Heart left ventricle (tissue), 16 donors: ENCODE results near the gene TOGARAM2. TPM values are rescaled to one million over a fixed set of nuclear protein-coding genes. Genes with fewer than 3 reads are reported as not detected.

Source experiments
- ATAC-seq, 4 donors: fragments of 200-7000 bp; cut with Tn5 transposase; one replicate each; pipeline ENCODE4 v1.9.1; 2020 to 2022; ENCODE audit warnings: moderate library complexity in 4 of 4, mild to moderate bottlenecking in 3 of 4, moderate number of reproducible peaks in 1 of 4
- DNase-seq, 5 donors: peaks; one replicate each; pipeline ENCODE4 v3.0.0-alpha.2; 2020
- H3K27ac ChIP-seq, 12 donors: fragments of 200-600 bp; sonication (generic) in 4 of 12; one replicate each; pipeline versions ENCODE4 v1.5.0 to v1.8.0; 2016 to 2022; ENCODE audit warnings: mild to moderate bottlenecking in 2 of 12
- H3K27me3 ChIP-seq, 9 donors: fragments of 200-600 bp; sonication (generic) in 2 of 9; one replicate each; pipeline versions ENCODE4 v1.5.1 to v1.8.0; 2016 to 2022; ENCODE audit warnings: mild to moderate bottlenecking in 3 of 9
- H3K36me3 ChIP-seq, 9 donors: fragments of 200-600 bp; sonication (generic) in 2 of 9; one replicate each; pipeline versions ENCODE4 v1.5.0 to v1.8.0; 2018 to 2022; ENCODE audit warnings: mild to moderate bottlenecking in 2 of 9
- H3K4me1 ChIP-seq, 12 donors: fragments of 200-600 bp; sonication (generic) in 4 of 12; one replicate each; pipeline versions ENCODE4 v1.5.0 to v1.8.0; 2016 to 2022; ENCODE audit warnings: mild to moderate bottlenecking in 3 of 12
- H3K4me3 ChIP-seq, 12 donors: fragments of 200-600 bp; sonication (generic) in 4 of 12; one replicate each; pipeline versions ENCODE4 v1.5.0 to v1.8.0; 2017 to 2022; ENCODE audit warnings: mild to moderate bottlenecking in 9 of 12, moderate library complexity in 4 of 12
- H3K9me3 ChIP-seq, 12 donors: fragments of 200-600 bp; sonication (generic) in 4 of 12; one replicate each; pipeline versions ENCODE4 v1.5.0 to v1.8.0; 2016 to 2022; ENCODE audit warnings: mild to moderate bottlenecking in 1 of 12
- POLR2A ChIP-seq, 2 donors: fragments of 450-650 bp; IDR thresholded peaks; one replicate each; pipeline ENCODE4 v1.6.1; 2017; ENCODE audit warnings: antibody characterized with exemption in 2 of 2, mild to moderate bottlenecking in 2 of 2, moderate library complexity in 2 of 2
- WGBS, 4 donors: extraction: QIAGEN DNeasy Blood & Tissue Kit in 2 of 4; methylation state at CpG; one replicate each; pipeline versions ENCODE4 v1.1.5 to v1.1.7; 2013 to 2018; 5-methylcytosine and 5-hydroxymethylcytosine counted together
- intact Hi-C, 10 donors: fragments of 100-400 bp; cut with DNase I; formaldehyde crosslinking; loops; one replicate each; pipeline versions ENCODE4 v1.11.1 to v1.14.2; 2022
- polyA plus RNA-seq, 2 donors: library from polyadenylated mRNA; stranded (reverse); fragments of 200-250 nt; gene quantifications; one replicate each; pipeline ENCODE4 v1.2.3, GENCODE V29; 2013
- total RNA-seq, 9 donors: library from RNA; depleted of rRNA in 2 of 9; stranded (reverse); fragments of >200 nt in 2 of 9; fragmentation: NEBNext Ultra II Directional in 3 of 9; extraction: Animal tissue kit (Norgen Biotek cat#: 25700) in 3 of 9; gene quantifications; one replicate each; pipeline versions ENCODE4 v1.1.0 to v1.2.4, GENCODE V29; 2016 to 2023
- TF ChIP-seq, protein P1 (sequence below), 12 donors: fragments of 200-600 bp; sonication (generic) in 4 of 12; IDR thresholded peaks; one replicate each; pipeline versions ENCODE4 v1.5.0 to v1.8.0; 2018 to 2022; ENCODE audit warnings: antibody characterized with exemption in 12 of 12, mild to moderate bottlenecking in 5 of 12
- donor health status: ischemic (EF 13 %, LVEDD 7.1; RV severe dilation, severe dysfunction).
- donor health status: healthy with polysubstance abuse.
- donor health status: DM: no; HTN: yes; CAD: no.
- donor health status: DM: no; HTN: no; CAD: no.
- donor health status: ischemic (EF 25% LVEDD 6.9; RV normal size, moderate dysfunction).
- donor health status: ischemic (EF 25% LVEDD 5.7; RV mildly dilated, moderate dysfunction).
- donor health status: healthy.
- donor health status: DM: yes; HTN: yes; CAD: no.
- donor health status: ischemic (EF 35%, LVEDD 5.7; RV mildly dilated, moderate dysfunction).
- donor health status: nonischemic (EF 11% LVEDD 7.7; RV severe dilation, severe dysfunction).
- donor health status: DM: yes; HTN: yes; CAD: no.
- donor health status: PGD.
- donor health status: ischemic (EF 29% LVEDD 5.4; RV normal size, mild dysfunction).
- donor health status: nonischemic (EF 23%, LVEDD 6.1; RV moderate dilation, normal function).

TOGARAM2 gene
- total and polyA plus RNA-seq, 11 donors: 0.24 to 23.9 (median 6.2) TPM

DNA sequence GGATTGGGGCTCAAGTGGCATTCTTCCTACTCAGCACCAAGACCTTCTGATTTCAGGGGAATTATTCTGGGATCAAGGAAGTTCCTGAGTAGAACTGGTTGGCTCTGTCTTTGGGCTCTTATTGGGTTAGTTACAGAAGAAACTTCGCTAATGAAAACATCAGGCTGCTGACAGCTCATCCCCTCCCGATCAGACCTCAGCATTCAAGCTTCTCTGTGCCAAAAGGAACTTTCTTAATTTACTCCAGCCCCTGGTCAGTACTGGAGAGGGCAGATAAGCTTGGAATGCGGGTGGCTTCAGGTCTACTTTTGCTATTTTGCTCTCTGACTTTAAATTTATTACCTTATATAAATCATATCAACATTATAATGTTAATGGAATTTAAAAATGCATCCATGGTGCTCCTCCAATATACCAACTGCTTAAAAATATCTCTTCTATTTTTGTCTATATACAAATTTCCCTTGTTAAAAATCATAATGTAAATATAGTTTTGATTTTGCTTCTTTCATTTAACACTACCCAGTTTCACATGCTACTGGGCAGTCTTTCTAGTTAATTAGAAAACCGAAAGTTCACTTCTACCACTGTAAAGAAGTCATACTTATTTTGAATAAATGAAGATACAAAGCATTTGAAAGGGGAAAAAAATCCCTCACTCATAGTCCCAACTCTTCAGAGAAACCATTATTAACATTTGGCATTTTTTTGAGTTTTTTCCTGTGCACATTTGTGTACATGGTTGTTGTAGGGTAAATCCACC lies 58.8 kb downstream of the TOGARAM2 start:
- Histone ChIP-seq H3K27ac (peak overlapping the region in 2 of 12 donors; percentile 33 to 34), H3K9me3 (no peaks in the 10 kb centered on the region), H3K4me3 (no peak overlapping the region), H3K27me3 (no peaks in the 10 kb centered on the region), H3K36me3 (no peaks in the 10 kb centered on the region), H3K4me1 (peaks cover 0 to 34% (median 11%) of the 10 kb centered on the region in 12 donors)
- no peak for TF ChIP-seq POLR2A (IDR thresholded peaks at IDR 0.05)
- TF ChIP-seq, protein P1, sequence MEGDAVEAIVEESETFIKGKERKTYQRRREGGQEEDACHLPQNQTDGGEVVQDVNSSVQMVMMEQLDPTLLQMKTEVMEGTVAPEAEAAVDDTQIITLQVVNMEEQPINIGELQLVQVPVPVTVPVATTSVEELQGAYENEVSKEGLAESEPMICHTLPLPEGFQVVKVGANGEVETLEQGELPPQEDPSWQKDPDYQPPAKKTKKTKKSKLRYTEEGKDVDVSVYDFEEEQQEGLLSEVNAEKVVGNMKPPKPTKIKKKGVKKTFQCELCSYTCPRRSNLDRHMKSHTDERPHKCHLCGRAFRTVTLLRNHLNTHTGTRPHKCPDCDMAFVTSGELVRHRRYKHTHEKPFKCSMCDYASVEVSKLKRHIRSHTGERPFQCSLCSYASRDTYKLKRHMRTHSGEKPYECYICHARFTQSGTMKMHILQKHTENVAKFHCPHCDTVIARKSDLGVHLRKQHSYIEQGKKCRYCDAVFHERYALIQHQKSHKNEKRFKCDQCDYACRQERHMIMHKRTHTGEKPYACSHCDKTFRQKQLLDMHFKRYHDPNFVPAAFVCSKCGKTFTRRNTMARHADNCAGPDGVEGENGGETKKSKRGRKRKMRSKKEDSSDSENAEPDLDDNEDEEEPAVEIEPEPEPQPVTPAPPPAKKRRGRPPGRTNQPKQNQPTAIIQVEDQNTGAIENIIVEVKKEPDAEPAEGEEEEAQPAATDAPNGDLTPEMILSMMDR (IDR thresholded peaks at IDR 0.05): no peak
- no peak for ATAC-seq
- no peak for DNase-seq
- 39 to 43% (median 42%) methylated on average over 4 of the region's 4 CpGs for WGBS, 4 donors
- intact Hi-C loops: no loop called here

DNA sequence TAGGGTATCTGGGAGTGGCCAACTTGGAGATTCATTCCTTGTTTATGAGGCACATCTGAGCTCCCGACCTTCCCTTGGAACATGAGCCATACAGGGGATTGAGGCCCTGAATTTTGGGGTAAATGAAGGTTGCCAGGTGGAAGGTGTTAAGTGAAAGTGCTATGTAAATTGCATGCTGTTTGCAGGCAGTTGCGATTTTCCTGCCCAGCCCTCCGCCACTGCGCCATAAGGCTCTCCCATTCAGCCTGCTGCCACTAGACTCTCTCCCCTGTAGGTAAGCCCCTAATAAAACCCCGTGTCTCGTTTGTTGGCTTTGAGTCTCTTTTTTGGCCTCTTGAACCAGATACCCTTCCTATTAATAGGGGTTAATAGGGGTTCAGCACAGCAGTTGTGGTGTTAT lies 59.5 kb downstream of the TOGARAM2 start:
- no peak for DNase-seq
- no peak overlapping the region for H3K4me3 ChIP-seq
- intact Hi-C loops: no loop called here
- no peaks in the 10 kb centered on the region for H3K9me3 ChIP-seq
- TF ChIP-seq, protein P1 (IDR thresholded peaks at IDR 0.05): no peak
- no peak for TF ChIP-seq POLR2A (IDR thresholded peaks at IDR 0.05)
- H3K4me1 ChIP-seq: peaks cover 0 to 34% (median 11%) of the 10 kb centered on the region in 12 donors
- peaks cover 0 to 2% (median 0%) of the 10 kb centered on the region in 9 donors for H3K36me3 ChIP-seq
- WGBS, 4 donors: 80 to 92% (median 86%) methylated on average over 6 of the region's 6 CpGs
- ATAC-seq: no peak
- no peaks in the 10 kb centered on the region for H3K27me3 ChIP-seq
- H3K27ac ChIP-seq: no peak overlapping the region

DNA sequence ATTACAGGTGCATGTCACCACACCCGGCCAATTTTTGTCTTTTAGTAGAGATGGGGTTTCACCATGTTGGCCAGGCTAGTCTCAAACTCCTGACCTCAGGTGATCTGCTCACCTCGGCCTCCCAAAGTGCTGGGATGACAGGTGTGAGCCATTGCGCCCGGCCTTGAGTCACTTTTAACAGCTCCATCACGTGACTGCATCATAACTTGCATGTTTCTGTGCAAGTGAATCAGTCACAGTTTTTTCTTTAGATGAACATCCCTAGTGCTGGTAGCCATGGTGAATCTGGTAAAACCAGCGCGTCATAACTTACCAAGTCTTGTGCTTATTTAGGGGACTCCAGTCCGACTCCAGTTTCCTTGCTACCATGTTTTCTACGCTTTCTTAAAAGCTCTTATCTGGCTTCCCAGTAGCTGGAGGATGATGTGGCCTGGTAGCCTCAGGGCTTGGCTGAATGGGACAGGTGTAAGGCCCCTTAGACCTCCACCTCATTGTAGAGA lies 60.1 kb downstream of the TOGARAM2 start:
- ATAC-seq (no peak), DNase-seq (no peak)
- no peak for TF ChIP-seq POLR2A (IDR thresholded peaks at IDR 0.05)
- TF ChIP-seq, protein P1 (IDR thresholded peaks at IDR 0.05): no peak
- Histone ChIP-seq H3K4me3 (no peak overlapping the region), H3K36me3 (peaks cover 0 to 3% (median 0%) of the 10 kb centered on the region in 9 donors), H3K27ac (no peak overlapping the region), H3K4me1 (peaks cover 0 to 34% (median 11%) of the 10 kb centered on the region in 12 donors), H3K27me3 (no peaks in the 10 kb centered on the region), H3K9me3 (no peaks in the 10 kb centered on the region)
- intact Hi-C loops: no loop called here
- 86 to 95% (median 92%) methylated on average over 9 of the region's 9 CpGs for WGBS, 4 donors

DNA sequence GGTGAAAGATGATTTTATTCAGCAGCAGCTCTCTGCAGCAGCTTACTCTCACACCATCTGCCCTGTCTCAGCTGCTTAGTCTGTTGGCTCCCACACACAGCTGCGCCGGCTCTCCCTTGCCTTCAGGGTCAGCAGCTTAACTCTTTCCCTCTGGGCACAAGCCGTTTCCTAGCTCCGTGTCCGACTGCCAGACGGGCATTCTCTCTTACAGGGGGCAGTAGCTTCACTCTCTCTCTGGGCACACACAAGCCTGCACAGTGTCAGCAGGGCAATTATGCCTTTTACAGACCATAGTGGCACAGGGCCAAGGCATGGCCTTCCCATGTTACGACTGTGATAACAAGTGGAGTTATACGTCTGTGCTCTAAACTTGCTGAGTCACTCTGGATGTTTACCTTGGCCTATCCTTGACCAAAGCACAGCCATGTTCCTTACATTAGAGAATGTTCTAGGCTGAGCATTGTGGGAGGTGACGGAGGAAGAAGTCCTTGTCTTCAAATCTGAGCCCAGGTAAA lies 61.5 kb downstream of the TOGARAM2 start:
- intact Hi-C loops: no loop called here
- Histone ChIP-seq H3K9me3 (no peaks in the 10 kb centered on the region), H3K27me3 (no peaks in the 10 kb centered on the region), H3K27ac (no peak overlapping the region), H3K4me1 (peaks cover 0 to 34% (median 11%) of the 10 kb centered on the region in 12 donors), H3K36me3 (peaks cover 0 to 3% (median 0%) of the 10 kb centered on the region in 9 donors), H3K4me3 (no peak overlapping the region)
- DNase-seq: peak in 2 of 5 donors; percentile 44 to 53
- WGBS, 4 donors: 36 to 70% (median 47%) methylated on average over 9 of the region's 9 CpGs
- peak in 3 of 4 donors; percentile 9 to 70 (median 58) for ATAC-seq
- TF ChIP-seq, protein P1 (IDR thresholded peaks at IDR 0.05): no peak
- TF ChIP-seq POLR2A (IDR thresholded peaks at IDR 0.05): no peak
